Fibroblast of skin of back (primary cell): Measurements from ENCODE around the gene S100A1.
"Not testable (repeated sequence)": the region's sequence is repeated elsewhere in the genome, so short reads cannot be mapped to it uniquely, and the experiment has no call there.

Experiments
- DNase-seq: peaks from one replicate; pipeline ENCODE4 v3.0.0-alpha.2; 2013

S100A1 gene

GRCh38 chr1:153631047-153632022 lies 3.1 kb downstream of the S100A1 start:
- peak; percentile 33 for DNase-seq

GRCh38 chr1:153633161-153633753 lies 5.0 kb downstream of the S100A1 start:
- no peak for DNase-seq

DNA sequence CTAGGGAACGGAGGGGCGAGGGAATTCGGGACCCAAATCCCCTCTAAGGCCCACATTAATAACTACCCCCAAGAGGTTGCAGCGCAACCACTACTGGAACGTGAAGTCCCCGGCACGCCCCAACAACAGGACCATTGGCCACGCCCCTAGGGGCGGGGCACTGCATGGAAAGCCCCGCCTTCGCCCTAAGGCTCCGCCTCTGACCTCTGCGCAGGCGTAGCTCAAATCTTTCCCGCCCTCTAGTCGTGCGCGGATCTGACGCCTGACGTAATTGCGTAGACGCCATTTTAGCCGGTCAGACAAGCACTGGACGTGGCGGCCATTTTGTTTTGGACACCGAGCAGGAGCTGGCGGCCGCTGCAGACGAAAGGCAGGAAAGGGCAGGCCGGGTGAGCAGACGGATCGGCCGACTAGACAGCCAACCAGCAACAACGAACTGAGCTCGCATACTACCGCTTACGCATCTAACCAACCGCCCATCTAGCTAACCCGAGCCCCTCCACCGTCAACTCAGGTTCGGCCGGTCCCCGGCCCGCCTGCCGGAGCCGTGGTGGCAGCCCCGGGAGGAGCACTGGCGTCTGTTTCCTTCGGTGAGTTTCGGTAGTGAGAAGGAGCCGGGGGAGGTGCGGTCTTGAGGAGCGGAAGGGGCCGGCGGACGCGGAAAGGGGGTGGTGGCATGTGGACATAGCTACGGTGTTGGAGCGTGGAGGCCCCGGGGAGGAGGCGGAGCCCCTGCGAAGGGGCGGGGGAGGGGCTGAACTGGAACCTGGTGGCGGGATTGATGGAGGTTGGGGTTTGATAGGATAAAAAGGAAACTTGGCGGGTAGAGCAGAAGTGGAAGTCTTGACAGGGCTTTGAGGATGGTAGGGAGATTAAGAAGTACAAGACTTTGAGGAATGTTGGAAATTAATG lies 5.8 kb downstream of the S100A1 start, which contains the start of gene CHTOP:
Gene CHTOP (plus strand): TSS at position 313 of the 912 bp plus-strand sequence. CDS start 2,523 bp downstream, outside the sequence.
- peak; percentile 97 for DNase-seq

GRCh38 chr1:153635872-153636271 lies 7.6 kb downstream of the S100A1 start:
- no peak for DNase-seq

GRCh38 chr1:153636312-153636711 lies 8.1 kb downstream of the S100A1 start:
- no peak for DNase-seq

- DNase-seq, result no peak
Observed at GRCh38 chr1:153638261-153638660, 10.0 kb downstream of the S100A1 start.

- no peak for DNase-seq
Observed at GRCh38 chr1:153639280-153639679, 11.0 kb downstream of the S100A1 start.

GRCh38 chr1:153640213-153640612 lies 12.0 kb downstream of the S100A1 start:
- not testable (repeated sequence) for DNase-seq

- no peak for DNase-seq
Observed at GRCh38 chr1:153640861-153641260, 12.6 kb downstream of the S100A1 start.

DNA sequence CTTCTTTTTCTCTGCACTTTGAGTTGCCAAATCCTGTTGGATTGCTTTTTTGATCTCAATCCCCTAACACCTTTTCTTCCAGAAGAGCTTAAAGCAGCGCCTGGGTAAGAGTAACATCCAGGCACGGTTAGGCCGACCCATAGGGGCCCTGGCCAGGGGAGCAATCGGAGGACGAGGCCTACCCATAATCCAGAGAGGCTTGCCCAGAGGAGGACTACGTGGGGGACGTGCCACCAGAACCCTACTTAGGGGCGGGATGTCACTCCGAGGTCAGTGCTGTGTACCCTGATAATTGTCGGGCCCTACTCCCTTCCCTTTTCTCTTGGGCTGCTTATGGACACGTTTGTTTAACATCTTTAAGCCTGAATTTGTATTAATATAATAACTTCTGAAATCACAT lies 13.9 kb downstream of the S100A1 start:
- DNase-seq, result no peak

DNA sequence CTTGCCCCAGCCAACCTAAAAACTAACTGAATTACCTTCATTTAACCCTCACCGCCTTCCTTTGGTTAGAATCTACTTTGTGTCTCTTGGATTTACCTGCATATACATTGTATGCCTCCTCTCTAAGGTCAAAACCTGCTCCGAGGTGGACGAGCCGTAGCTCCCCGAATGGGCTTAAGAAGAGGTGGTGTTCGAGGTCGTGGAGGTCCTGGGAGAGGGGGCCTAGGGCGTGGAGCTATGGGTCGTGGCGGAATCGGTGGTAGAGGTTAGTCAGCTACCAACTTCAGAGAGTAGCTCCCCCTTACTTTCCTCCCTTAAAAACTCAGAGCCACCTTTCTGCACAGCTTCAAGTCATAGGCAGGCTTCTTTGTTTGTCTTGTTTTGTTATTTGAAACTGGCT lies 14.9 kb downstream of the S100A1 start:
- no peak for DNase-seq

DNA sequence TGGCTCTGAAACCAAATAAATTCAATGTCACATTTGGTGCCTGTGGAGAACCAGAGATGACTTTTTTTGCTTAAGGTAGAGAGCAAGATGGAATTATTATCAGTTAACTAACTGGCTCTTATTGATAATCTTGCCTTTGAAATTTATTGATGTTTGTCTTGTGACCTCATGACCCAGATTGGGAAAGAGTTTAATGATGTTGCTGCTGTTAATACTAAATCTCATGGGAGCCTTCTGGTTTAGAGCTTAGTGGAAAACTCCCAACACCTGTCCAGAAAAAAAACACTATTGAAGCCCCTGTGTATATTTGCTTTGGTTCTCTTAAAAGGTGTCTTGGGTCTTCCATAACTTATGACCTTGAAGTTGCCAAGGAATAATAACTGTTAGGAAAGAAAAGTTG lies 15.6 kb downstream of the S100A1 start:
- DNase-seq, result no peak

DNA sequence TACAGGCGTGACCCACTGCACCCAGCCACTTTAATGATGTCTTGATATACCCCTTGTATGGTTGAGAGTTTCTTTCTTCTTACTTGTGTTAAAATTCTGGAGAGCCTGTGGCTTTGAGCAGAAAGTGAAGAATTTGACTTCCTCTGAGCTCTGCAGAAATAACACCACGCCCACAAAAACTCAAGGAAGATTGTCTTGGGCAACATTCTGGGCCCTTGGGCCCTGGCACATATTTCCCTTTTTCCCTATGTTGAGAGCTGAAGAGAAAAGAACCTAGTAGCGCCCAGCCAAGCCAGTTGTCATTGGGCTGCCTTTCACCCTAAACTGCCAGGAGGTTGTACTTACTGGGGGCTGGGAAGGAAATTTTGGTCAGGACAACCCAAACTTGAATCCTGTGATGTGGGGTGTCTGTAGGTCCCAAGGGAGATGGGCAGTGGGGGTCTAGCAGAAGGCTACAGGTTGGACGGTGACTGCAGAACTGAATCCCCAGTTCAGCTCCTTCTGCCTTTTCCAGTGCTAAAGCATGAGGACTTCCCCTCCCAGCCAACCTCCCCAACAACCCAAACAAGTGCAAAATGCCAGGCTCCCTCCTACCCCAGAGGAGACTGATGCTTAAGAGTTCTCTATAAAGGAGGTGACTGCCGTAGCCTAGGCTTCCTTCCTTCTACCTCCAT lies 18.6 kb downstream of the S100A1 start:
- no peak for DNase-seq

DNA sequence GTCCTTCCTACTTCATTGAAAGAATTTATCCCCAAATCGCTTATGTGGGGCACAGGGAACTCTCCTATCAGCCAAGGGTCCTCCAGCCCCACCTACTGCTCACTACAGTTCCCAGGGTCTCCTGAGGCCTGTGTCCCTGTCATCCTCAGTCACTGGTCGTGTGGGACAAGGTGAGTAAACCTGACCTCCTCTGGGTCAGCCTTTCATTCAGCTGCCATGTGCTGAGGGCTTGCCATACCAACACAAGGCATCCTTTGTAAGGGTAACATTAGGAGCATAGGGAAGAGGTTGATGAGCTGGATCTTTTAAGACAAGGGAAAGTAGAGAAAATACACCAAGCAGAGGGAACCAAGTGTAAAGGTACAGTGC lies 19.1 kb downstream of the S100A1 start:
- DNase-seq, result no peak

DNA sequence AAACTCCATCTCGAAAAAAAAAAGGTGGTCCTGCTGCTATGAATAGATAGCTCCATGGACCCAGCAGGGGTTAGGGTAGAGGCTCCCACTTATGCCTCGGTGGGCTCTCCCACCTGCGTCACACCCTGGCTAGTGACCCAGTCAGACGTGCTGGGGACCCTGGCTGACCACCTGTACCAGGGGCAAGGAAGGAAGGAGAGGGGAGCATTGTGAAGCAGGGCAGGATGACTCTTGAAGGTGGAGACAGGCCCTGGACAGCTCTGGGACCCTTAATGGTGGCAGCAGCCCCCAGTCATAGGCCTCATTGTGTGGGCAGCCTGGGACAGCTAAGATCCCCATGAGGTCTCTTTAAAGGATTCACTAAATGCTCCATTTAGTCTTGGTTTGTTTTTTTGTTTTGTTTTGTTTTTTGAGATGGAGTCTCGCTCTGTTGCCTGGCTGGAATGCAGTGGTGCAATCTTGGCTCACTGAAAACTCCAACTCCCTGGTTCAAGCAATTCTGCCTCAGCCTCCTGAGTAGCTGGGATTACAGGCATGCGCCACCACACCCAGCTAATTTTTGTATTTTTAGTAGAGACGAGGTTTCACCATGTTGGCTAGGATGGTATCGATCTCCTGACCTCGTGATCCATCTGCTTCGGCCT lies 19.9 kb downstream of the S100A1 start:
- DNase-seq, result no peak

DNA sequence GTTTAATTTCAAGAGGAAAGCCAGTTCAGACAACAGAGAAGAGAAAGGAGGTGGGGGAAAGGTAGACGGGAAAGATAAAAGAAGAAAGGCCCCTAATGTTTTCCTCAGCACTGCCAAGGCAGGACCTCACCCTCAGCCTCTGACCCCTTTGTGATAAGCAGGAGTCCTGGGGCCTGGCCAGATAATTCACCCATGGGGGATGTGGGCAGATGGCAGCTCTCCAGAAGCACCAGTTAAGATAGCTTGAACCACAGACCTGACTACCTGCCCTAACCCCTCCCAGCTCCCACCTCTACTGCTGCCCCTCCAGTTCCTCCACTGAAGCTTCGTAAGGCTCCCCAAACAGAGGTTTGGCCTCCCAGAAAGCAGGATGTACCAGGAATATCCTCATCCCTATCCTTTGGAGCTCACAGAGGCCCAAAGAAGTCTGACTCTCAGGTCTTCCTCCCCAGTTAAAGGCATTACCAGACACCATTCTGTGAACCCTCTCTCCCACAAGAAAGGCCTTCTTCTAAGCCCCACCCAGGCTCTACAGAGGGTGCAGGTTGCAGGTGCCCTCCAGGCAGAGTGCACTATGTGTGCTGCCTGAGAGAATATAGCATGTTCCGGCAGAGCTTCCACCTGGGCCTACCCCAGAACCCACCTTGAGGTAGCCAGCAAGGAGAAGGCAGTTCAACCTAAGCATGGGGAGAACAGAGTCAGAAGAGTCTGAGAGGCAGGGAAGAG lies 21.1 kb downstream of the S100A1 start:
- DNase-seq, result no peak

- DNase-seq, result no peak
Observed at GRCh38 chr1:153649863-153650235, 21.6 kb downstream of the S100A1 start.

DNA sequence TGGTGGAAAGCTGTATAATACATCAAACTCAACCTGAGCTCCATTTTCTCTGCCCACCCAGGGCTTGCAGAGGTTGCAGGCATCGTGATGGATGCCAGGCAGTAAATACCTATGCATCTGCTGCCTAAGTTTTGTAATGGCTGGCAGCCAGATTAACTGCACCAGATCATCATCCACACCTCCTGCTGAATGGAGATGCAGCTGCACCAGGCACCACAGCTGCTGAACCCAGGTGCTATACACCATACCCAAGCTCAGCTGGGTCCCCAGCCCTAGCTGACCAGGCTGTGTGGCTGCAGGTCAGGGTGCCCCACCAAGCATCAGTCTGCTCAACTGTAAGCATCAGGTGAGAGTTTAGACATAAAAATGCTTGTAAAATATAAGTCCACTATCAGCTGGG lies 23.5 kb downstream of the S100A1 start:
- DNase-seq, result no peak

GRCh38 chr1:153652805-153653500 lies 24.7 kb downstream of the S100A1 start:
- peak; percentile 69 for DNase-seq

- DNase-seq, result no peak
Observed at GRCh38 chr1:153655333-153655732, 27.1 kb downstream of the S100A1 start.
